GM19395 (cell line): ENCODE data around the gene ACBD6.

Experiments
- ATAC-seq: cut with Tn5 transposase; IDR thresholded peaks from one replicate; pipeline ENCODE4 v1.9.1; 2021; ENCODE audit warnings: mild to moderate bottlenecking, moderate library complexity; ENCODE audit not compliant: unreplicated experiment

The ACBD6 gene

GRCh38 chr1:180299479-180300221, 202.7 kb downstream of the ACBD6 start:
- ATAC-seq = no peak

- ATAC-seq = no peak
These were observed 206.4 kb downstream of the ACBD6 start for GRCh38 chr1:180295999-180296398.

DNA sequence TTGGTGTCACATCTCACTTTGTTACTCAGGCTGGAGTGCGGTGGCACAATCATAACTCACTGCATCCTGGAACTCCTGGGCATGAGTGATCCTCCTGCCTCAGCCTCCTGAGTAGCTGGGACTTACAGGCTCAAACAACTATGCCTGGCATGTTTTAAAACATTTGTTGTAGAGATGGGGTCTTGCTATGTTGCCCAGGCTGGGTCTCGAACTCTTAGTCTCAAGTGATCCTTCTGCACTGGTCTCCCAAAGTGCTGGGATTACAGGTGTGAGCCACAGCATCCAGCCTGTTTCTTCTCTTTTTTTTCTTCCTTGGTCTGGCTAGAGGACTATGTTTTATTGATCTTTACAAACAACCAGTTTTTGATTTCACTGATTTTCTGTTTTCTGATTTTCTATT, 207.7 kb downstream of the ACBD6 start:
- no peak for ATAC-seq

DNA sequence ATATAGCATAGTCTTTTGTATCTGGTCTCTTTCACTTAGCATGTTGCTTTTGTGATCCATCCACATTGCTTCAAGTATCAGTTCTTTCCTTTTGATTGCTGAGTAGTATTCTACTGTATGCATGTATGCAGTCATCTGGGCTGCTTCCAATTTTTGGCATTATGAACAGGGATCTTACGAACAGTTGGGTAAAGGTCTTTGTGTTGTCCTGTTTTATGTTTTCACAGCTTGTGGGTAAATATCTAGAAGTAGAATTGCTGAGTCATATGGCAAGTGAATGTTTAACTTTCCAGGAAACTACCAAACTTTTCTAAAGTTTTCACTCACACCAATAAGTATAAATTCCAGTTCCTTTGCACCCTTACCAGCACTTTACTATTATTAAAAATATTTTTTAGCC, 211.4 kb downstream of the ACBD6 start:
- ATAC-seq = no peak

DNA sequence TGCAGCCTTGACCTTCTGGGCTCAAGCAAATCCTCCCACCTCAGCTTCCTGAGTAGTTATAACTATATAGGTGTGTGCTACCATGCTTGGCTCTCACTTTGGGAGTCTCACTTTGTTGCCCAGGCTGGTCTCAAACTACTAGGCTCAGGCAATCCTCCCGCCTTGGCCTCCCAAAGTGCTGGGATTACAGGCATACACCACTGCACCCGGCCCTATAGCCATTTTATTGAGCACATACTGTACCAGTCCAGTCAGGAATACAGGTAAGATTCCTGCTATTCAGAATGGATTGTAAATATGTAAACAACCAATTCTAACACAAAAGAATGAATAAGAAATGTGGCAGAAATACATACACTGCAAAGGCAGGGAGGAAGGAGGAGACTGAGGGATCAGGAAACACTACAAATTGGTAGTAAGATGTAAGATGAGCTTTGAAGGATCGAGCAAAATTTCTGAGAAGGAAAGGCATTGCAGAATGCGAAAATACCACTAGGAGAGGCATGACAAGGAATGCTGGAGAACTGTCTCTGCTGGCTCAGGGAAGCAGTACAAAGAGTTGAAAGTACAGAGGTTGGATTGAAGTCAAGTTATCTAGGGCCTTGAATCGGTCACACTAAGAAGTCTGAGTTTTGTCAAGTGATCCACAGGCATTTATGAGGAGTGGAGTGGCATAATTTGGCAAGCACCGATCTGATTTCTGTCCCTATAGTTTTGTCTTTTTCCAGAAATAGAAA, 211.9 kb downstream of the ACBD6 start:
- no peak for ATAC-seq

- no peak for ATAC-seq
These were observed 213.4 kb downstream of the ACBD6 start for GRCh38 chr1:180288940-180289339.

- no peak for ATAC-seq
These were observed 214.2 kb downstream of the ACBD6 start for GRCh38 chr1:180287988-180288705.

DNA sequence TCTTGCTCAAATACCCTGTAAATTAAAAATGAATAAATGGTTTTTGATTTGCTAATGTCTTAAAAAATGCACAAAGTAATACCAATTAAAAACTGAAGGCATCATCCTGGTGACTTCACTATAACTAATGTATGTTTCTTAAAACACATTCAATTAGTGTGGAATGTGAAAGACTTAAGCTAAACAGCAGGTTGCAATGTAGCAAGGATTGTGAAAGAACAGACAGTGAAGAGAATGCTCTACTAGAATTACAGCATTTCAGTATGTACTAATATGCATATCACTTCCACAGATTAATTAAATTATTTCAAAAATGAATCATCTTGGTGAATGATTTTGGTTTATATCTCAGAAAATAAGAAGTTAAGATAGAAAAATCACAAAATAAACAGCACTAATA, 216.0 kb downstream of the ACBD6 start:
- ATAC-seq = no peak

- no peak for ATAC-seq
These were observed 219.3 kb downstream of the ACBD6 start for GRCh38 chr1:180283098-180283497.

GRCh38 chr1:180282401-180283044, 219.9 kb downstream of the ACBD6 start:
- no peak for ATAC-seq

DNA sequence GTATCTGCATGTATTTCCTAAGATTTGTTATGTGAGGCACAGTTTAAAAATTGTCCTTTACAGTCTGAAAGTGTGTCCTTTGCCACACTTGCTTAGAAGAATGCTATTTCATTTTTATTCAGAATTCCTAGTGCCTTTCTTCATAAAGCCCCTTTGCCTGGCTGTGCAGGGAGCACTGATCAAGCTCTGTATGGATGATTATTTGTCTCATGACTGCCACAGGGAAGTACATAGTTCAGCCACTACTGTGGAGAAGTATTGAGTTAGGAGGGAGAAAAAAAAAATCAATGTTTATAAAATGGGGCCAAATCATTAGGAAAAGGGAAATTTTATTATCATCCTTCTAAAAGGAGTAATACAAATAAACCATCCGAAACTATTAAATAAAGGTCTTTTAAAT, 220.9 kb downstream of the ACBD6 start:
- ATAC-seq = no peak

DNA sequence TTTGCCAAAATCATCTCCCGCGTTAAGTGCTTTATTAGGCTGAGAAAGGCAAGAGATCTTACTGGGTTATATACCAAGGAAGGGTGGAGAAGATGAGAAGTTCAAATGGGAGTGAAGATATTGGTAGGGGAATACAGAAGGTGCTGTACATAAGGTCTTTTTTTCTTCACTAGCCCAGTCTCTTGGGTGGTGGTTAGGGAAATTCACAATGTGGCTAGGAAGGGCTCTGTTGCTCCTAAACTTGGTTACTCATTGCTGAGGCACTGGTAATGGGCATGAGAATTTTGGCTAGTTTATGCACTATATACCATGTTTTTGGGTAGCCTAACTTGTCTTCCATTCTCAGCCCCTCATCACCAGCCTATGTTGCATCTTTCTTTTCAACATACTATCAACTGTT, 221.8 kb downstream of the ACBD6 start:
- no peak for ATAC-seq

GRCh38 chr1:180279651-180280050, 222.7 kb downstream of the ACBD6 start:
- no peak for ATAC-seq

DNA sequence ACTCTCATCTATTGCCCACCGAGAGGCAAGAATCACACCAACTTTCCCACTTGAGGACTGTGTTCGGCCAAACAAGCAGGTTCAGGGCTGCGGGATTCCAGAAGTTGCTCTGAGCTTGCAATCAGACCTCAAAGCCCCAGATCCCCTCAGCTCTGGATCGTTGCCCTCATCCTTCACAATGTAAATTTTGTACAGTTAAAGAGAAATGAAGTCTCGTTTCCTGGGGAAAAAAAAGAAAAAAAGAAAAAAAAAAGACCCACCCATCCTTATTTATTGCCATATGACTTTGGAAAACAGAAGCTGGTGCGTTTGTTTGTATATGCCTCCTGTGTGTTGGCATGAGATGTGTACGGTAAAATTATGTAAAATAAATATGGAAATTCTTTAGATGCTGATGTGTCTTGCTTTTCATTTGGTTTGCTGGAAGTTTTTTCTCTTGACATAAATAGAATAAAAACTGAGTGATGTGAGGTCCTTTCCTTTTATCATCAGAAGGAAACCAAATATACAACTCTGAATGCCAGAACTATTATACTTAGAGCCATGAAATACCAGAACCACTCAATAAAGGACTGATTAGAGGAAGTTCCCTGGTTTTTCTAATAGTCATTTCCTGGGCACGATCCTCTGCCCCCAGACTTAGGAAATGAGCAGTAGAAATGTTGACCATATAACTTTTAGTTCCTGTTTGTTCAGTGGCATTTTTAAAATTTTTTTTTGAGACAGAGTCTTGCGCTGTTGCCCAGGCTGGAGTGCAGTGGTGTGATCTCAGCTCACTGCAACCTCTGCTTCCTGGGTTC, 223.6 kb downstream of the ACBD6 start:
- ATAC-seq = no peak

GRCh38 chr1:180278194-180278515, 224.2 kb downstream of the ACBD6 start:
- ATAC-seq = no peak

- ATAC-seq = no peak
These were observed 224.7 kb downstream of the ACBD6 start for GRCh38 chr1:180277476-180278193.

GRCh38 chr1:180275726-180276125, 226.7 kb downstream of the ACBD6 start:
- no peak for ATAC-seq

GRCh38 chr1:180274221-180274620, 228.2 kb downstream of the ACBD6 start:
- ATAC-seq = no peak

- no peak for ATAC-seq
These were observed 229.3 kb downstream of the ACBD6 start for GRCh38 chr1:180273066-180273465.

DNA sequence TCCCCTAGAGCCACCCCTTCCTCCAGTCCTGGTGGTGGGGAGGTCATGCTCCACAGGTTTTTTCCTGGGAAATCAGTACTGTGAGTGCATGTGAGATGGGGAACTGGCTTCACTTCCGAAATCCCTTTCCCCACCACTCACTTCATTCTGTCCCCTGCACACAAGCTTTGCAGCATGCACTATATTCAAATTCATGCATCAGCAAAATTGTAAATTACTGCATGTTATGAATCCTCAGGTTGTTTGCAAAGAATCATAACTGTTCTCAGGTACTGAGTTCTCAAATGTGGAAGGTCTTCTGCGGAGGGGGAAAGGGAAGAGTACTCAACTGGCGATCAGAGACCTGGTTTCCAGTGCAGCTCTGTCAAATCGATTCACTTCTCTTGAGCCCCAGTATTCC, 230.0 kb downstream of the ACBD6 start:
- ATAC-seq = no peak
